Middle frontal gyrus (tissue), 1 donor: ENCODE results near the gene NUDT2.
"Not testable (repeated sequence)": the region's sequence is repeated elsewhere in the genome, so short reads cannot be mapped to it uniquely, and the experiment has no call there.

Experiments used
- DNase-seq: peaks from one replicate; pipeline ENCODE4 v3.0.0-alpha.2; 2015; ENCODE audit warnings: low spot score; ENCODE audit errors: extremely low spot score

Gene NUDT2

GRCh38 chr9:34328987-34329832, at the start of gene NUDT2, which contains the start of gene KIF24:
TSS of gene NUDT2 (plus strand) at chr9:34329569. CDS start at chr9:34339040, 9,471 bp downstream.
TSS of gene KIF24 (minus strand) at chr9:34329268. CDS start at chr9:34311346, 17,922 bp downstream.
- DNase-seq, result peak; percentile 100

- no peak for DNase-seq
Measured at GRCh38 chr9:34282096-34282495, 47.3 kb upstream of the NUDT2 start.

- no peak for DNase-seq
Measured at GRCh38 chr9:34289159-34289558, 40.2 kb upstream of the NUDT2 start.

- DNase-seq, result no peak
Measured at GRCh38 chr9:34291023-34291422, 38.3 kb upstream of the NUDT2 start.

GRCh38 chr9:34291423-34291822, 37.9 kb upstream of the NUDT2 start:
- no peak for DNase-seq

GRCh38 chr9:34292552-34292951, 36.8 kb upstream of the NUDT2 start:
- no peak for DNase-seq

- not testable (repeated sequence) for DNase-seq
Measured at GRCh38 chr9:34301064-34301463, 28.3 kb upstream of the NUDT2 start.

- not testable (repeated sequence) for DNase-seq
Measured at GRCh38 chr9:34308316-34308715, 21.1 kb upstream of the NUDT2 start.

- no peak for DNase-seq
Measured at GRCh38 chr9:34310215-34310614, 19.2 kb upstream of the NUDT2 start.

GRCh38 chr9:34311499-34312185, 17.7 kb upstream of the NUDT2 start:
- no peak for DNase-seq

- DNase-seq, result no peak
Measured at GRCh38 chr9:34317436-34317835, 11.9 kb upstream of the NUDT2 start.

- DNase-seq, result no peak
Measured at GRCh38 chr9:34318163-34318790, 11.1 kb upstream of the NUDT2 start.

GRCh38 chr9:34321451-34321850, 7.9 kb upstream of the NUDT2 start:
- no peak for DNase-seq

- DNase-seq, result no peak
Measured at GRCh38 chr9:34322899-34323591, 6.3 kb upstream of the NUDT2 start.

- no peak for DNase-seq
Measured at GRCh38 chr9:34326690-34327089, 2.7 kb upstream of the NUDT2 start.

- DNase-seq, result peak; percentile 5
Measured at GRCh38 chr9:34328500-34328986, 826 bp upstream of the NUDT2 start.

GRCh38 chr9:34331196-34331595, 1.8 kb downstream of the NUDT2 start:
- DNase-seq, result no peak

GRCh38 chr9:34332076-34332964, 3.0 kb downstream of the NUDT2 start:
- peak; percentile 63 for DNase-seq

- no peak for DNase-seq
Measured at GRCh38 chr9:34333836-34334235, 4.5 kb downstream of the NUDT2 start.

- DNase-seq, result peak; percentile 88
Measured at GRCh38 chr9:34334337-34334824, 5.0 kb downstream of the NUDT2 start.
